HG03097 (cell line): ENCODE results near the gene PLA2G4F.

Experiments used
- ATAC-seq: cut with Tn5 transposase; IDR thresholded peaks from one replicate; pipeline ENCODE4 v1.9.1; 2021; ENCODE audit not compliant: unreplicated experiment, low FRiP score

Gene PLA2G4F

DNA sequence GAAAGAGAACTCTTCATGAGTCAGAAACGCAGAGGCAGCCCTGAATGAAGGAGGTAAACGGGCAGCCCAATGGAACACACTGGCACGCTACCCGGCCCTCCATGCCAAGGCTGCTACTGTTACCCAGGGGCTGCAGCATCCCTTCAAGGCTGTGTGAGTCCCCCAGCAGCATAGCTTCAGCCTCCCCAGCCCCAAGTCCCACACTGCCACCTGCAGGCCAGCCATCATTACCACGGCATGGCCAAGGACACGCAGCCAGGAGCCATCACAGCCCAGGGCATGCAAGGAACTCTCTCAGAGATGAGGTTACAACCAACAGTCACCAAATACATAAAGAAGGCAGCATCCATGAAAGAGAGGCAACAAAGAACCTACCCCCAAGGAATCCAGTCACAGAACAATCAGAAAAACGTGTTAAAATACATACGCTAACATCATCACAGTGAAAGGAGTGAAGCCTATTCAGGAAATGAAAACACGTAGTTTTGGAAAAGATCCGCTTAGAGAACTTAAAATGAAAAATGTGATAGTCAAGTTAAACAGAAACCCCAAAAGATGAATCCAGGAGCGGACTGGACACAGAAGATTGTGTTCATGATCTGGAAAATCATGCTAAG, 22.4 kb downstream of the PLA2G4F start:
- ATAC-seq, result no peak

GRCh38 chr15:42133356-42133755, 23.1 kb downstream of the PLA2G4F start:
- no peak for ATAC-seq

- ATAC-seq, result no peak
Observed at GRCh38 chr15:42131826-42132806, 24.3 kb downstream of the PLA2G4F start.

DNA sequence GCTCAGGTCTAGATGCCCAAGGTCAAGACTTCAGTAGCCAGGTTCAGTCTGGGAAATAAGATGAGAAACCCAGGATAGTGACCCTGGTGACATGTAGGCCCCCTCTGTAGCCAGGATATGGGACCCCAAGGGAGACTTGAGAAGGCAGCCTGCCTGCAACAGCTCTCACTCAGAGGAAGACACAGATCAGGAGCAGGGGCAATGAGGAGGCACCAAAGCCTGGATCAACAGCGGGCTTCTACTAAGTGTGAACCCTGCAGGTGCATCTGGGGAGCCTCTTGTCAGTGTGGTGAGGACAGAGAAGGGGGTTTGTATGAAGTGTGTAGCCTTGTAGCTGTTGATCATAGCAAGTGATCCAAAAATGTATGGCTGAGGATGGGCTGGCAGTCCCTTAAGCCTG, 25.4 kb downstream of the PLA2G4F start:
- ATAC-seq, result no peak

DNA sequence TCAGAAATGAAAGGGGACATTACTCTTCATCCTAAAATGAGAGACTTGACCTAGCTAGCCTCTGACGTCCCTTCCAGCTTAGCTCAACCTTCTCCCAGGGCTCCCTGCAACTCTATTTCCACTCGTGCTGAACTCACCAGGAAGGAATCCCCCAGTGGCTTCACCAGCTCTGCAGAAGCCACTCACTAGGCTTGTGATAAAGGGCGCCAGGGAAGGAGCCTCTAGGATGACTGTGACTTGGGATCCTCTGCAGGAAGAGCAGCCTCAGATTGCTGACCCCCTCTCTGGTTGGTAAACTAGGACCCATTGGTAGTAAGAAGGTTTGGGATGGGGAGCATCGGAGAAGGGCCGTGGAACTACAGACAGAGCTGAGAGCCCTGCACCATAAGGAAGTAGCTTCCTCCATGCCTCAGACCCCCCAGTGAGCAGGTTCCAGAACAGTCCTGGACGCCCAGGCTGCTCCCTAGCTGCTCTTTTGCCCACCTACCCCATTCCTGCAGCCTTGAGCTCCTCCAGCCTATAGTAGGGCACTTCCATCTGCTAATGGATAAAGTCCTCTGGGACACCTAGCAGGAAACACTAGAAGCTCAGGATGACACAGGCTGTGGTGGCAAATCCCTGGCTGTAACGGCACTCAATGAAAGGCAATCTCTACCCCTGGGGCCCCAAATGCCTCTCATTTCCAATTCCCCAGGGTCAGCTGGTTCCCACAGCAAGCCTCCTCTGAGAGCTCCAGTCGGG, 26.0 kb downstream of the PLA2G4F start:
- ATAC-seq, result no peak

DNA sequence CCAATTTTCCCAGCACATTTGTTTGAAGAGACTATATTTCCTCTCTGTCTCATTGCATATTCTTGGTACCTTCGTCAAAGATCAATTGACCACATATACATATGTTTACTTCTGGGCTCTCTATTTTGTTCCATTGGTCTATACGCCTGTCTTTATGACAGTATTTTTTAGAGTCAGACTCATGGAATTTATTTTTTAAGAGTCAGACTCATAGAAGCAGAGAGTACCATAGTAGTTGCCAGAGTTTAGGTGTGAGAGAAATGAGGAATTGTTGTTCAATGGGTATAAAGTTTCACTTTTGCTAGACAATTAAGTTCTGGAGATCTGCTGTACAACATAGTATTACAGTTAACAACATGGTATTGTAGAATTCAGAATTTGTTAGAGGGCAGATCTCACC, 27.1 kb downstream of the PLA2G4F start:
- ATAC-seq, result no peak

GRCh38 chr15:42128476-42128875, 28.0 kb downstream of the PLA2G4F start:
- ATAC-seq, result no peak

DNA sequence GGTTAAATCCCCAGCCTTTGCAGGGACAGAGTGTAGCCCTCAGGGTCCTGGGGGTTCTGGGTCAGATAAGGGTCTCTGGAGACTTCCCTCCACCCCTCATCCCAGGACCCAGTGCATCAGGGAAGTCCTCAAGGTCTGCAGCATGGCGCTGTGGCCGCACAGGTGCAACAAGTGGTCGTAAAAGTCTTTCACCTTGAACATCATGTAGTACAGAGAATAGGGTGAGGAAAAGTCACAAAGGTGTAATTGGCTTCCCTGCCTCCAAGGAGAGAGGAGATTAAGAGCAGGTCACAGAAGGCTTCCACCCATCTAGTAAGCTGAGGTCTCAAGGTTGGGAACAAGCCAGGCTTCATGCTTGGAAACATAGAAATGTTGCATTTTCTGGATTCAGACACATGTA, 32.9 kb downstream of the PLA2G4F start:
- no peak for ATAC-seq

DNA sequence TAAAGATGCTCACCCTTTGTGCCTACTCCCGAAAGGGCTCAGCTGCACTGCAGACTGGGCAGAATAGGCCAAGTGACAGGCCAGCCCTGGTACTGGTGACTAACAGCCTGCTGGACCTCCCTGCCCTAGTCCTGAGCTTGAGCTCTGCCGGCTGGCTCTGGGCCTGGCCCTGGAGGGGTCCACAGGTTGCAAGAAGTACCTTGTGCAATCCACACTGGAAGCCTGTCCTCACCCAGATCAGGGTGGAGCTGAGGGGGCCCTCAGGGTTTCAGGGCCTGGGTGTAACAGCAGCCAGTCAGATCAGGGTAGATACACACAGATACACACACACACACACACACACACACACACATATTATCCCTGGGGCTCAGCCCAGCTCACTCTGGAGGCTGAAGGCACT, 34.8 kb downstream of the PLA2G4F start:
- ATAC-seq, result no peak

DNA sequence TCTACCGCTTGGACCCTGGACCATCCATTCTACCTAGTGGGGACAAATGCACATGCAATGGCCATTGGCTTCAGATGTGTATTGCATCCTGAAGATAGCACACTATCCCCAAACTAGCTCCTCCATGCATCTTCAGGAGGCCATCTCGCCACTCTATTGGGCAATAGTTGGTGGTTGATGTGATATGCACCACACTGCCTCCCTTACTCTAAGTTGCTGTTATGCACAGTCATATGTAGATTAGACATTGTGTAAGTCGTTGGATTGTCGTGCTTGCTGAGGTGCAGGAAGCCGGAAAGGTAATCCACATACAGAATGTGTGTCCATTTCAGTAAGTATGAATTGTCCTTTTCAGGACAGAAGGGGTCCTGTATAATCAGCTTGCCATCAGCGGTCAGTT, 35.4 kb downstream of the PLA2G4F start:
- ATAC-seq, result no peak

DNA sequence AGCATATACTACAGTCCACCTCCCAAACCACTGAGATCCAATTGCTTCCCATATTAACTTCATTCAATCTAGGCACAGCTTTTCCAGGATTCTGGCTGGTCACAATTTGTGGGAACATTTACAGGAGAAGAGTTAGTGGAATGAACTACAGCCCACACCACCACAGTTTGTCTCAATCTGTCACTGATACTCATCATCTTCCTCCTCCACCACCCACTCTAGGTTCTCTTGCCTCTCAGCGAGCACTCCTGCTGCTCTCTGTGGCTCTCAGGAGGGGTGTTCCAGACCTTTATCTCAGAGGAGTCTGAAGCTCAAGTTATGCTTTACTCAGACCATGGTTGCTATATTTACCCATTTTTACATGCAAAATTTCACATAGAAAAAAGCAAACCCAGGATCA, 36.2 kb downstream of the PLA2G4F start:
- no peak for ATAC-seq

DNA sequence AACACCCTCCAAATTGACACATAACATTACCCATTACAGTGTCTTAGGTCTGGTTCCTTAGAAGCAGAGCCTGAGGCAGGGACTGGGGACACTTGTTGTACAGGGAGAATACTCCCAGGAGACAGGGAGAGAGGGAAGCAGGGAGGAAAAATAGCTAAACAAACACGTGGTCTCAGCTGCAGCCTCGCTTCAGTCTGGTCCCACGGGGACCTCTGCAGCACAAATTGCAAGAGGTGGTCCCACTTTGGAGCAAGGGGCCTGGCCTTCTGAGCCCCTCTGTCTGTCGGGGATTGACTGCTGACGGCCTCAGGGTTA, 37.0 kb downstream of the PLA2G4F start:
- no peak for ATAC-seq

GRCh38 chr15:42118650-42119445, 37.6 kb downstream of the PLA2G4F start:
- ATAC-seq, result no peak

DNA sequence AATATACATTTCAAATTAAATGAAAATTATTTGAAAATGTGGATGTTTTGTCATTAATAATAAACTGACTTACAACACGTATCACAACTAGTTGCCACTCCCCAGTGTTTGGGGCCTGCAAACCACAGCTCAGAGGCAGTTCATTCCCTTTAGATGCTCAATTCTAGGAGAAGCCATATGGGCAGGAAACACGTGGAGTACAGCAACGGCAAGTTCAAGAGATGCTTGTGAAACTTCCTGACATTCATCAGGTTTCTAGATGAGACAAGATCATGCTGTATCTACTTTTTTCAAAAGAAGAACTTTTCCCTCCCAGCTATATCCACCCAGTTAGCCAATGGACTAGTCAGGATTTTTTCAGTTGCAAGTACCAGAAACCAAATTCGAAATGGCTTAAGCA, 44.5 kb downstream of the PLA2G4F start:
- ATAC-seq, result no peak

GRCh38 chr15:42110367-42110766, 46.1 kb downstream of the PLA2G4F start:
- ATAC-seq, result no peak

DNA sequence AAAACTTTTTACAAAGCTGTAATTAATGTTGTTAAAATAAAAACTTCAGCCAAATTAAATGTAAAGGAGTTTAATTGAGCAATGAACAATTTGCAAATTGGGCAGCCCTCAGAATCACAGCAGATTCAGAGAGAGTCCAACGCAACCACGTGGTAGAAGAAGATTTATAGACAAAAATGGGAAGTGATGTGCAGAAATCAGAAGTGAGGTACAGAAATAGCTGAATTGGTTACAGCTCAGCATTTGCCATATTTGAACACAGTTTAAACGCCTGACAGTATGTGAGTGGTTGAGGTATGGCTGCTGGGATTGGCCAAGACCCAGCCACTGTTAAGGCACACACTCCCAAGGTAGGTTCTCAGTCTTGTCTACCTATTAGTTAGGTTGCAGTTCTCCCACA, 47.6 kb downstream of the PLA2G4F start:
- ATAC-seq, result no peak

DNA sequence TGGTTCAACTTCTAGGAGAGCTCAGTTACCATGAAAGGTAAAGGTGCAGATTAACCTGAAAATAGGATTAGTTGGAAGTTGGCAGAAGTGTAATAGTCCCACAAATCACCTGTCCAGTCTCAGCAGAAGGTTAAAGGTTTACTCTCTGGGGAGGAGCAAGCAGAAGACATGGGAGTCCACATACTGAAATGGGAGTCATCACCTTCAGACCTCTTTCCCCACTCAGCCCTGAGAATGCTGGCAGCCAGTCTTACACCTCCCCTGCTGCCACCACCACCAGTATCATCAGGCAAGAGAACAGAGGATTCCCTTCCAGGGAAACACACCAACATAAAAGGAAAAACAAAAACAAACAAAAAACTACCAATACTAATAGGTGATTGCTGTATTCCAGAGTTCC, 48.2 kb downstream of the PLA2G4F start:
- ATAC-seq, result no peak

DNA sequence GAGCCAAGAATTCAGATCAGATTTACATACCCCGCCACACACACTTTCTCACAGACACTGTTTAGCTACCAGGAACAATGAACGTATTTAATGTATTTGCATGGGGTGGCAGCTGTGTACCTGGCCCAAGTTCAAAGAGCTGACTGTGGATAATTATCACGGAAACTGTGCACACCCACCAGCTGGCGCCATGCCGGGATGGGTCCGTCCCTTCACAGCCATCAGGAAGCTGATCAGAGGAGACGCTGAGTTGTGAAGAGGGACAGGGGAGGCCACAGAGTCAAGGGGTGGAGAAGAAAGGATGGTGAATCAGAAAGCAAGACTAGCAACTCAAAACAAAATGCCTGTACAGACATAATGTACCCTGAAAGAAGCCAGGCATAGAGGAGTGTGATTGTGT, 49.0 kb downstream of the PLA2G4F start:
- ATAC-seq, result no peak

DNA sequence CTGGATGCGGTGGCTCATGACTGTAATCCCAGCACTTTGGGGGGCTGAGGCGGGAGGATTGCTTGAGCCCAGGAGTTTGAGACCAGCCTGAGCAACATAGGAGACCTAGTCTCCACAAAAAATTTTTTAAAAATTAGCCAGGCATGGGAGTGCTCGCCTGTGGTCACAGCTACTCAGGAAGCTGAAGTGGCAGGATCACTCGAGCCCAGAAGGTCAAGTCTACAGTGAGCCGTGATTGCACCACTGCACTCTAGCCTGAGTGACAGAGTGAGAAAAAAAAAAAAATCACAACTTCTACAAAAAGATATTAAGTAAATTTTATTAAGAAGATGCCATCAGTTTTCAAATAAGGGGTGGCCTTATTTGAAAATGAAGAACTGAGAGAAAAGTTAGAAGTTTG, 50.1 kb downstream of the PLA2G4F start:
- ATAC-seq, result no peak

DNA sequence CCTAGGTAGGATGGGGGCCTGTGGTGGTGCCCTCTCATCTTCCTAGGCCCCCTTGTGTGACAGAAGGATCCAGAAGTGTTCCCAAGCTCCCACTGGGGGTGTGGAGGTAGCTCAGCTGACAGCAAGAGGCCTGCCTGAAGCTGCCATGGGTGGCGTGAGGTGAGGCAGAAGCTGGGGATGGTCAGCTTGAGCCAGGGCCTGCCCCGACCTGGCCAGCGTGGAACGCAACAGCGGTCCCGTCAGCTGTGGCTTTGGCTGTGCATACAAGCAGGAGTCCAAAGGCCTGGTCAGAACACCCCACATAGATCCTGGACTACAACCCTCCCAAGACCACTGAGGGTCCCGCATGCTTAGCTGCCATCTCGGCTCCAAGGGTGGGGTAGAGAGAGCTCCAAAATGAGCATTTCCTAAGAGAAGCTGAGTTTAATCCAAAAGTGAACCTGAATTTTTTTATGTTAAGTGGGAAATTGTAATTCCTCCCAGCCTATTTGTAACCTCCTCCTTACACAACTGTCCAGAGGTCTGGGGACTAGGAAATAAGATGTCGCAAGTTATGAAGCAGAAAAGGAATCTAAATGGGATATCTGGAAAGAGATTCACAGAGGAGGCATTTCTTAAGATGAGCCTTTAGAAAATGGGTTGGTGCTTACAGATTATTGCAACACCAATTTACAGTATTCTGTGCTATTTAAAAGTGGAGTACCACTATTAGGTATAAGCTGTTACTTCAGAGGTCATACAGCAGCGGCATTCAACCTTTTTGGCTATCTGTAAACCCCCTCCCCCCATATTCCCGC, 52.1 kb downstream of the PLA2G4F start:
- no peak for ATAC-seq
